SK-MEL-5 (cell line): ENCODE data around the gene IGF2. TPM values are rescaled to one million over a fixed set of nuclear protein-coding genes. Genes with fewer than 3 reads are reported as not detected.

Experiments
- DNase-seq: peaks from one replicate; pipeline ENCODE4 v3.0.0-alpha.2; 2016; ENCODE audit warnings: low read depth, low spot score
- in situ Hi-C: cut with HindIII; loops from 2 replicates; pipeline ENCODE4 v1.10.0; 2016; ENCODE audit warnings: low sequenced_read_pairs, high pct_unique_total_duplicates, low pct_unique_long_range_greater_than_20kb
- total RNA-seq: library from RNA; depleted of rRNA; stranded (reverse); fragments of >200 nt; shearing (Covaris generic); gene quantifications from 2 replicates; pipeline ENCODE4 v1.2.3, GENCODE V29; 2014

IGF2 gene
- total RNA-seq, 1 experiment from 2014 or later, result 0.03 TPM

DNA sequence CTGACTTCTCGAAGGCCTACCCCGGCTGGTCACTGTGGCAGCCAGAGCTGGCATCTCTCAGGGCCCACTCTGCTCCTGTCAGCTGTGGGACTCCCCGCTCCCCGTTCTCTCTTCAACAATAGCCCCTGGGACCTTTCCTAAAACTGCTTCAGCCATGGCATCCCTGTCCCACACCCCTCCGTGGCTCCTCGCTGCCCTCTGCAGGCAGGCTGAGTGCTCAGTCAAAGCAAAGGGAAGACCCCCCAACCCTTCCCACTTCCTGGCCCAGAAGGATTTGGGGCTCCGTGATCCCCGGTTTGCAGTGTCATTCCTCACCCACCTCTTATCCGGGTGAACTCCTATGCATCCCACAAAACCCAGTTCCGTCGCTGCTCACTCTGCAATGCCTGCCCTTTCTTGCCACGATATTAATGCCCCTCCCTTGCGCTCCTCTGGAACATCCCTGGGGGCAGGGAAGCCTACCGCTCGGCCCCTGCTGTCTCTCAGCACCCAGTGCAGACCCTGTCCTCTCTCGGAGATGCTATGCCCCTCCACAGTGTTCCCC, 34.0 kb upstream of the IGF2 start:
- in situ Hi-C loops, result no loop called here
- no peak for DNase-seq

DNA sequence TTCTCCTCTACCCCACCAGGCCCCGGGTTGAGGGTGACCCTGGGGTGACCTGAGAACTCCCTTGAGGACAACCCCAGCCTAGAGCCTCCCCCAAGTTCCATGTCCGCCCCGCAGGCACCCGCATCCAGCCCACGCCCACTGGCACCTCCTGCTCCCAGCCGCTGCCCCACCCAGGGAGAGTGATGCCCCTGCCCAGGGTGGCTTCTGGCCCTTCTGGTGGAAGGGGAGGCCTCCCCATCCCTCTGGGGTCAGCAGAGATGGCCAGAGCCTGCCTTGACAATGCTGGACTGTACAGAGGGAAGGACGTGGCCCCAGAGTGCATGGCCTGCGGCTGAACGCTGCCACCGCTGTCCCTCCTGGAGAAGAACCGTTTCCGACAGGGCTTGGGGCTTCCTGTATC, 33.5 kb upstream of the IGF2 start:
- no peak for DNase-seq
- in situ Hi-C loops, result no loop called here

DNA sequence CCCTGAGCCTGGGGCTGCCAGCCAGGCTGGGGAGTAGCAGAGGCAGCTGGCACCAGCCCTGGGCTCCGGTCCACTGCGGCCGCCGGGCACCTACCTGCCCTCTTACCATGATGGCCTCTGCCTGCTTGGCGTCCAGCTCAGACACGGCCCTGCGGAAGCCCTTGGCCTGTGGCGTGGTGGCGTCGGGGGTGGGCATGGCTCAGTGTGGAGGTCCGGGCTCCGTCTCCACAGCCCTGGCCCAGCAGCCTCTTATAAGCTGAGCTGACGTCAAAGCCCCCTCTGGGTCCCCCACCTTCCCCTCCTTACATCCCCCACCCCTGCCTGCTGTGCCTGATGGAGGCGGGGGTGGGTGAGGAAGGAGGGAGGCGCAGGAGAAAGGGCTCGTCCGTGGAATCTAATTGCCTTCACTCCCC, 32.4 kb upstream of the IGF2 start, which contains the start of gene TH:
TSS of gene TH (minus strand) at position 225 of the 413 bp plus-strand sequence. CDS start at position 196, 29 bp downstream.
- in situ Hi-C loops, result no loop called here
- no peak for DNase-seq

DNA sequence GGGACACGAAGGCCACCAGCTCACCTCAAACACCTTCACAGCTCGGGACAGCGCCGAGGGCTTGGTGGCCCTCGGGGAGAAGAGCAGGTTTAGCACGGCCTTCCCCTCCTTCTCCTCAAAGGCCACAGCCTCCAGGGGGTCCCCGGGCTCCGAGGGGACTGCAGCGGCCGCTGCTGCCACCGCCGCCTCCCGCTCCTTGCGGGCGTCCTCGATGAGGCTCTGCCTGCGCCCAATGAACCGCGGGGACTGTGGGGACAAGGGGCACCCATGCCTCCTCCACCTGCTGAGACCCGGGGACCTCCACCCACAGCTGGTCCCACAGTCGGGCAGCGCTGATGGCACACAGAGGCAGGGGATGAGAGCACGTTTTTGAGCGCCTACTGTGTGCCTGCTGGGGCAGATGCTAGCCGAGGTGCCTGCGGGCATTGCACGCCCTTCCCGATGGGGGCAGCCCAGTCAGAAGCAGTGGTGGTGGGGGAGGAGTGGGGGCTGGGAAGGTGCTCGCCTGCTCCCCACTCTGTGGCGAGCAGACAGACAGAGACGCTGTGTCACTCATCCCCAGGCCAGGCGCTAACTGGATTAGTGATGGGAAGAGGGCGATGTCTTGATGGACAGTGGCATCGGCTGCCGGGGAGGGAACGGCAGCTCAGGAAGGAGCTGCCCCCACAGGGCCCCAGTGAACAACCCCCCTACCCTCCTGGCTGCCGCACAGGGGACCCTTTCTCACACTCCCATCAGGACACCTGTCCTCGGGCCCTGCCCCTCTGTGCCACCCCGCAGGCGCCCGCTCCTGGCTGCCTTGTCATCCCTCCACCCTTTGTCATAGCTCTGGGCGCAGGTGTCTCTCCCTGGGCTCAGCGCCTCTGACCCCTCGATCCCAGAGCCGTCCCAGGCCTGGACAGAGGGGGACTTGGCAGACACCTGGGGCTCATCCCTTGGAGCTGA, 30.7 kb upstream of the IGF2 start:
- no peak for DNase-seq
- in situ Hi-C loops, result no loop called here

DNA sequence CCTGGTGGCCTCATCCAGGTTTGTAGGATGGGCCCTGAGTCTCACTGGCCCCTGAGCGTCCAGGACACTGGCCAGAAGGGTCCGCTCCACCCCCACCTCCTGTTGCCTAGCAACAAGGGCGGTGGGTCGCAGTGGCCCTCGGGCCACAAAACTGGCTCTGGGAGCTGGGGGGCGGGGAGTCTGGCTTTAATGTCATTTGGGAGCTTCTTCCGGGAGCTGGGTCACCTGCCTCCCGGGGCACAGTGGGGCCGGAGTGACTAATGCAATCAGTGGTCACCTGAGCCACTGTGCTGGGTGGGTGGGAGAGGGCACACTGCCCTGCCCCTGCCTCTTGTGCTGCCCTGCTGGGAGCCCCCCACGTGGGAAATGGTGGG, 29.8 kb upstream of the IGF2 start:
- in situ Hi-C loops, result no loop called here
- DNase-seq, result no peak

DNA sequence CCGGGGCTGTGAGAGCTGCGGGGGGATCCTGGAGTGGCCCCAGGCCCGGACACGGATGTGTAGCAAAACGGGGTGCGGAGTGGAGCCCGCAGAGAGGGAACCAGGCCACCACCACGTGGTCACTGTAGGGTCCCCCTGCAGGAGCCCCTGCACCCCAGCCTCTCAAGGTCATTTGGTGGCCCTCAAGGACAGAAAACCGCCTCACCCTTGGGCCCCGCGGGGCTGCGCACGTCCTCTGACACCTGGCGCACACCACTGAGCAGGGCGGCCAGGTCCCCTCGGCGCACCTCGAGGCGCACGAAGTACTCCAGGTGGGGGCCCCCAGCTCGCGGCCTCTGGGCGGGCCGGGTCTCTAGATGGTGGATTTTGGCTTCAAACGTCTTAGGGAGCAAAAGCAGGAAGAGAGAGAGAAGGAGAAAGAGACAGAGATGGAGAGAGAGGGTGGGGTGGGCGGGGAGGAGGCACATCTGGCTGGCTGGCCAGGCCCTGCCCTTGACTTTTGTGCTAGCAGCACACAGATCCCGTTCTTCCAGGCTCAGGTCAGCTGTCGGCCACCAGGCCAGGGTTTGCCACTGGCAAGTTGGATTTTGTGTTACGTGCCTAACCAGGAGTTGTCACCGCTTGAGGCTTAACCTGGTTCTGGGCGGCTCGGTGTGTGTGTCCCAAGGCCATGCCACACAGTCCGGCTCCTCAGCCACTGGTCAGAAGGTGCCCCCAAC, 29.3 kb upstream of the IGF2 start:
- in situ Hi-C loops, result no loop called here
- DNase-seq, result no peak

DNA sequence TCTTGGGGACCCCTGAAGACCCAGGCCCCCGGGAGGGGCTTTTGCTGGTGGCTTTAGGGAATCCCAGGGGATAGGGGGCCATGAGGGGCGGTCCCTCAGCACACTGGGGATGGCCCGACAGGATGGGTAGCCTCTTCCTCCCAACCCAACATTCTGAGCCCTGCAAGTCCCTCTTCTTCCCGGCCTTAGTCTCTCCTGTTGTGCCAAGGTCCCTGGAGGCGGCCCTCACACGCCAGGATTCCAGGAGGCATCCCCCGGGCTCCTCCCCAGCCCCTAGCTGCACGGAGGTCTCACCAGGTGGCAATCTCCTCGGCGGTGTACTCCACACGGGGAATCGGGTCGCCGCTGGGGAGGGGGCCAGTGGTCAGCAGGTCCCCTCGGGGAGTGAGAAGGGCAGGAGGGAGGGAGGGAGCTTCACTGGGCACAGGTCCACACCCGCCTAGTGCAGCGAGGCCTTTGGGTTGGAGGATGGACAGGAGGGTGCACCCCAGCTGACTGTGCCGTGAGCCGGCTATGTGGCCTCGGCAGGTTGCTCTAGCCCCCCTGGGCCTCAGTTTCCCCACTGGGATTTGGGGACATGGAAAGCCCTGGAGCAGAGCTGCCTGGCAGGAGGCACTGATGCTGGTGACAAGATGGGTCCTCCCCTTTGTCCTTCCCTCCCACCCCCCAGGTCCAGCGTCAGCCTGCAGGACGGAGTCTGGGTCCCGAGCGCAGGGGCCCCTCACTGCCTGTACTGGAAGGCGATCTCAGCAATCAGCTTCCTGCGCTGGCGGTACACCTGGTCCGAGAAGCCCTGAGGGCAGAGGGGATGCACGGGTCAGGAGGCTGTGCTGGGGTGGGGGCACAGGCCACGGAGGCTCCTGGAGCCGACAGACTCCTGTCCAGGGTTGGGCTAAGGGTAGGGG, 28.2 kb upstream of the IGF2 start:
- in situ Hi-C loops, result no loop called here
- DNase-seq, result no peak

DNA sequence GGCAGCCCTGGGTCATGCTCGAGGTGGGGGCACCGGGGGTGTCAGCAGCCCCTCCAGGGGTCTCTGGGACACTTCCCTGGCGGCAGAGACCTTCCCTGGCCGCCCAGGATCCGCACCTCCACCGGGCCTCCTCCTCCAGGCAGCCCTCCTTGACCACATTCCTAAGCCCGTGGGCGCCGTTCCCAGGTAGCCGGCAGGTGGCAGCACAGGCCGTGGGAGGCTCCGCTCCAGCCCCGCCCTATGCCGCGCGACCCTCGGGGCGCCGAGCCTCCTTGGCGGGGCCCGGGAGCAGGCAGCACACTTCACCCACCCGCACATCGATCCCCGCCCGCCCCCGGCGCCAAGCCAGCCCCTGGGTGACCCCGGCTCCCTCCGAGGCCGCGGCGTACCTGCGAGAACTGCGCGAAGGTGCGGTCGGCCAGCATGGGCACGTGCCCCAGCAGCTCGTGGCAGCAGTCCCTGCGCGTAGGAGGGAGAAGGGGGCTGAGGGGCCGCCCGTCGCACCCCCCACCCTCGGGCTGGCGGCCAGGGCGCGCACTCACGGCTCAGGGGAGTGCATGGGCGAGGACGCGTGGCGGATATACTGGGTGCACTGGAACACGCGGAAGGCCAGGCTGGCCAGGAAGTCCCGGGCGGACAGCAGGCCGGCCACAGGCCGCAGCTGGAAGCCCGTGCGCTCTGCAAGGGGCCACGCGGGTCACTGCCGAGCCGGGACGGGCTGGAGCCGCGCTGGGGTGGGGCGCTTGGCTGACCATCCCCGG, 27.1 kb upstream of the IGF2 start:
- peak; percentile 28 for DNase-seq
- in situ Hi-C loops, result no loop called here

DNA sequence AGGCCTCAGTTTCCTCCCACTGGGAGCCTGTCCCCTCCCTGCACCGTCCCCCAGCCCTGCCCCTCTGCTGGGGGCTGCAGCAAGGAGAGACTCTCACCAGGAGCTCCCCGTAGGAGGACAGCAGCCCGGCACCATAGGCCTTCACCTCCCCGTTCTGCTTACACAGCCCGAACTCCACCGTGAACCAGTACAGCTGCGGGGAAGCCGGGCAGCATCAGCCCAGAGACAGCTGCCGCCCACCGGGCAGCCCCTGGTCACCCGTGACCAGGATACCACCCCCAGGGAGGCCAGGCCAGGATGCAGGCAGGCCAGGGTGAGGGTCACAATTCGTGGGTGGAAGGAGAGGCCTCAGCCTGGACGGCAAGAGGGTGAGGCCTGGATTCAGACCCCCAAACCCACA, 26.4 kb upstream of the IGF2 start:
- no peak for DNase-seq
- in situ Hi-C loops, result no loop called here

DNA sequence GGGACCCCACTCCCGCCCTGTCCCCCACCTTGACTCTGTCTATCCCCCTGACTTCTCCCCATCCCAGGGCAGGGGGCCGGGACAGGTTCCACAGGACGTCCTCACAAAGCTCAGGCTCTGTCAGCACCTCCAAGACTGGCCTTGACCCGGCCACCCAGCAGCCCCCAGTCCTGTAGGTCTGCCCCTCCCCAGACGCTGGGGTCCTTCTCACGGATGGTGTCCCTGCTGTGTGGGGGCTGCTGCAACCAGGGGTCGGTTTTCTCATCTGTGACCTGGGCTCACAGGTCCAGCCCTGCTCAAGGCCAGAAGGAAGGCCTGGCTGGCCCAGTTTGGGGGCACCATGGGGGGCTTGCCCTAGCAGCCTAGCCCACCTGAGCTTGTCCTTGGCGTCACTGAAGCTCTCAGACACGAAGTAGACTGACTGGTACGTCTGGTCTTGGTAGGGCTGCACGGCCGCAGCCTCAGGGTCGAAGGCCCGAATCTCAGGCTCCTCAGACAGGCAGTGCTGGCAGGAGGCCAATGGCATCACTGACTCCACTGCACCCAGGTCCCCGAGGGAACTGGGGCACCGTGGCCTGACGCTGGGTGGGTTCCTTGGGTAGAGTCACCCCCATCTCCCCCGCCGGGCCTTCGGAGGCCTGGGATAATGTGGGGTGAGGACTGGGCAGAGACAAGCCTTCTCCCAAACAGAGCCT, 25.8 kb upstream of the IGF2 start:
- no peak for DNase-seq
- in situ Hi-C loops, result no loop called here

DNA sequence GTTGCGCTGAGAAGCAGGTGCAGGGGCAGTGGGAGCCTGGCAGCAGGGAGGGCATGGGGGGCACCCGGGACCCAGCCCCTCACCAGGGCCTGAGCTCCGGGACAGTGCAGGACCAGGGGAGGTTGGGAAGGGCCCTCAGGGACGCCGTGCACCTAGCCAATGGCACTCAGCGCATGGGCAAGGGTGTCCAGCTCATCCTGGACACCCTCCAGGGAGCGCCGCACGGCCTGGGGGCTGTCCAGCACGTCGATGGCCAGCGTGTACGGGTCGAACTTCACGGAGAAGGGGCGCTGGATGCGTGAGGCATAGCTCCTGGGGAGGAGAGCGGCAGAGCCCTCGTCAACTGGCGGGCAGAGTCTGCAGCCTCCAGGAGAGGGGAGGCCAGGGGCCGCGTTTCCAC, 24.9 kb upstream of the IGF2 start:
- DNase-seq, result no peak
- in situ Hi-C loops, result no loop called here

DNA sequence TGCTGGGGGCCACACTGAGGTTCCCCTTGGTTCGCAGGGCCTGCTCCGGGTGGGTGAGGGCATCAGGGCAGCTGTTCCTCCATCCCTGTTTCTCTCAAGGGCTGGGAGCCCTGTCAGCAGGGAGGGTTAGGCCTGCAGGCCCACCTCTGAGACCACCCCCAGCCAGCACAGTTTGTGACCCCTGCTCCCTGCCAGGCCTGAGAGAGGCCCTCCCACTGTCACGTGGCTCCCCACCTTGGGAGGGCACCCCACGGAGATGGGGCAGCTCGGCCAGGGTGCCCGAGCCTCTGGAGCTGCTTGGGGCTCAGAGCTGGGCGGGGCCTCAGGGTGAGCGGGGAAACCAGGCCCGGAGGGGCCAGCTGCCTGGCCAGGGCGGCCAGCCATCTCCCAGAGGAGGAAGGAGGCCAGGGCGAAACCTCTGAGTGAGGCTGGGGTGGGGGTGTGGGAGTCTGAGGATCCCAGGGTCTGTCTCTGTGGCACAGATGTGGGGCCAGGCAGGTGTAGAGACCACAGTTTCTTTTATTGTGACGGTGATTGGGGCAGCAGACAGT, 24.3 kb upstream of the IGF2 start:
- DNase-seq, result no peak
- in situ Hi-C loops, result no loop called here

DNA sequence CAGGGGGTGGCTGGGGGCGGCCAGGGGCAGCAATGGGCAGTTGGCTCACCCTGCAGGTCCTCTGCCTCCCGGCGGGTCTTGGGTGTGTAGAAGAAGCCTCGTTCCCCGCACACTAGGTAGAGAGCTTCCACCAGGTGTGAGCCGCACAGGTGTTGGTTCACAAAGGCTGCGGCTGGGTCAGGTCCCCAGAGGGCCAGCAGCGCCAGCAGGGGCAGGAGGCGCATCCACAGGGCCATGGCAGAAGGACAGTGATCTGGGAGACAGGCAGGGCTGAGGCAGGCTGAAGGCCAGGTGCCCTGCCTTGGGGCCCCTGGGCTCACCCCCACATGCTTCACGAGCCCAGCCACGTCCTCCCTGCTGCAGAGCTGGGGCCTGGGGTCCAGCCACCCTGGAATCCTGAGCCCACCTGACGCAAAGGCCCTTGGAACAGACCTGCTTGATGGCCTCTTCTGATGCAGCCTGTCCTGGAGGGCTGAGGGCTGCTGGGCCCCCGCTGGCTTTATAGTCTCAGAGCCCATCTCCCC, 21.6 kb upstream of the IGF2 start, which contains the start of gene INS:
TSS of gene INS (minus strand) at position 474 of the 524 bp plus-strand sequence. CDS start at position 236, 238 bp downstream.
- in situ Hi-C loops, result no loop called here
- no peak for DNase-seq

DNA sequence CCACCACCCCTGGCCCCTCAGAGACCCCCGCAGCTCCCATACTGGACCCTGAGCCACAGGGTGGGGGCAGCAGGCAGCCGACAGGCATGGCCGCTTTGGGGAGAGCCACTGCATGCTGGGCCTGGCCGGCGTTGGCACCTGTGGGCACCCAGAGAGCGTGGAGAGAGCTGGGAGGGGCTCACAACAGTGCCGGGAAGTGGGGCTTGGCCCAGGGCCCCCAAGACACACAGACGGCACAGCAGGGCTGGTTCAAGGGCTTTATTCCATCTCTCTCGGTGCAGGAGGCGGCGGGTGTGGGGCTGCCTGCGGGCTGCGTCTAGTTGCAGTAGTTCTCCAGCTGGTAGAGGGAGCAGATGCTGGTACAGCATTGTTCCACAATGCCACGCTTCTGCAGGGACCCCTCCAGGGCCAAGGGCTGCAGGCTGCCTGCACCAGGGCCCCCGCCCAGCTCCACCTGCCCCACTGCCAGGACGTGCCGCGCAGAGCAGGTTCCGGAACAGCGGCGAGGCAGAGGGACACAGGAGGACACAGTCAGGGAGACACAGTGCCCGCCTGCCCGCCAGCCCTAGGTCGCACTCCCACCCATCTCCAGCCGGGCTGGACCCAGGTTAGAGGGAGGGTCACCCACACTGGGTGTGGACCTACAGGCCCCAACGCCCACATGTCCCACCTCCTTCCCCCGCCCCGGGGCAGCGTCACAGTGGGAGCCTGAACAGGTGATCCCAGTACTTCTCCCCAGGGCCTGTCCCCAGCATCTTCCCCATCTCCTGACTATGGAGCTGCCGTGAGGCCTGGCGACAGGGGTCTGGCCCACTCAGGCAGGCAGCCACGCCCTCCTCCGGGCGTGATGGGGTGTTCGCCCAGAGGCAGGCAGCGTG, 20.6 kb upstream of the IGF2 start:
- no peak for DNase-seq
- in situ Hi-C loops, result no loop called here

DNA sequence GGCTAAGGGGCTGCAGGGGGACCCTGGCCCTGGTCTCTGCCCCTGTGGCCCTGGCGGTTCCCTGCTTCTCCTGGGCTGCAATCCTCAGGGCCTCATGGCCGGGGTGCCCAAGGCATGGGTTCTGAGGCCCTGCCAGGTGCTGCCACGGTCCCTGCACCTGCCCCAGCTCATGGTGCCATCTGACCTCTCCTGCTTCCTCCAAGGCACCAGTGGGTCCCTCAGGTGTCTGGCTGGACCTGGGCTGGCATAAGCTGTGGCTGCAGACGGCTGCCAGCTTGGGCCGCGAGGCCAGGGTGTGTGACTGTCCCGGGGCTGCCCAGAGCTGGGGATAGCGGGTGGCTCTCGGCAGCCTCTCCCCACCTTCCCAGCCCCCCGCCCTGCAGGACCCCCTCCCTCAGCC, 19.8 kb upstream of the IGF2 start:
- DNase-seq, result no peak
- in situ Hi-C loops, result no loop called here
